NK-92 treated with Interleukin-12 subunit alpha and Interleukin-12 subunit beta, amount 100 ng/mL, for 24 hours (cell line): ENCODE measurements around the gene ST6GALNAC1.

Source experiments
- DNase-seq: peaks from one replicate; lab custom pipeline; 2025; lab: John Stamatoyannopoulos, UW

The ST6GALNAC1 gene

DNA sequence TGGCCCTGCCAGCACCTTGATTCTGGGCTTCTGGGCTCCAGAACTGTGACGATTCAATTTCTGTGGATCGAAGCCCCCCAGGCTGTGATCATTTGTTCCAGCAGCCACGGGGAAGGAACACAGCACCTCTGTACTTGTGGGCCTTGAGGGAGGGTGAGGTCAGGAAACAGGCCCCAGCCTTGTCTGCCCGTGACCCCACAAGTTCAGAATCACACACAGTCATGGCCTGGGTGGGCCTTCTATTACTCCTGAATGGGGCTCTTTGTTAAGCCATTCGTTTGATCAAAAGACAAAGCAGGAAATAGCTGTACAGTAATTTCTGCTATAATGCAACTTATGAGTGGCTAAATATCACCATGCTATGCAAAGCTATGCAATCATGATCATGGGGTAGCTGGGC, 68.0 kb downstream of the ST6GALNAC1 start:
- DNase-seq, result no peak
